ENCODE results near the gene KCND2.

- no peak for TF ChIP-seq EZH2 (IDR thresholded peaks at IDR 0.05)
- no peak for TF ChIP-seq CTCF (IDR thresholded peaks at IDR 0.05)
- no peak for TF ChIP-seq EZH2phosphoT487 (IDR thresholded peaks at IDR 0.05)
These were observed 313.6 kb downstream of the KCND2 start for GRCh38 chr7:120586571-120586970.
